Mesangial cell (primary cell): Measurements from ENCODE around the gene TRAPPC6A. TPM values are rescaled to one million over a fixed set of nuclear protein-coding genes. Genes with fewer than 3 reads are reported as not detected.

Experiments used
- total RNA-seq: library from RNA; depleted of rRNA; stranded (reverse); fragments of >200 nt; gene quantifications from 2 replicates; pipeline ENCODE4 v1.2.3, GENCODE V29; 2015

Gene TRAPPC6A
- total RNA-seq, result 7.8 and 52.2 TPM in 2 replicates

GRCh38 chr19:45177817-45178261 lies at the start of gene TRAPPC6A:
Gene TRAPPC6A (minus strand): TSS chr19:45178237. CDS start chr19:45178218, 19 bp downstream.

GRCh38 chr19:45178262-45179071 lies 430 bp upstream of the TRAPPC6A start, which contains the start of gene BLOC1S3:
Gene BLOC1S3 (plus strand): TSS chr19:45178784. CDS start chr19:45179297, 513 bp downstream.

DNA sequence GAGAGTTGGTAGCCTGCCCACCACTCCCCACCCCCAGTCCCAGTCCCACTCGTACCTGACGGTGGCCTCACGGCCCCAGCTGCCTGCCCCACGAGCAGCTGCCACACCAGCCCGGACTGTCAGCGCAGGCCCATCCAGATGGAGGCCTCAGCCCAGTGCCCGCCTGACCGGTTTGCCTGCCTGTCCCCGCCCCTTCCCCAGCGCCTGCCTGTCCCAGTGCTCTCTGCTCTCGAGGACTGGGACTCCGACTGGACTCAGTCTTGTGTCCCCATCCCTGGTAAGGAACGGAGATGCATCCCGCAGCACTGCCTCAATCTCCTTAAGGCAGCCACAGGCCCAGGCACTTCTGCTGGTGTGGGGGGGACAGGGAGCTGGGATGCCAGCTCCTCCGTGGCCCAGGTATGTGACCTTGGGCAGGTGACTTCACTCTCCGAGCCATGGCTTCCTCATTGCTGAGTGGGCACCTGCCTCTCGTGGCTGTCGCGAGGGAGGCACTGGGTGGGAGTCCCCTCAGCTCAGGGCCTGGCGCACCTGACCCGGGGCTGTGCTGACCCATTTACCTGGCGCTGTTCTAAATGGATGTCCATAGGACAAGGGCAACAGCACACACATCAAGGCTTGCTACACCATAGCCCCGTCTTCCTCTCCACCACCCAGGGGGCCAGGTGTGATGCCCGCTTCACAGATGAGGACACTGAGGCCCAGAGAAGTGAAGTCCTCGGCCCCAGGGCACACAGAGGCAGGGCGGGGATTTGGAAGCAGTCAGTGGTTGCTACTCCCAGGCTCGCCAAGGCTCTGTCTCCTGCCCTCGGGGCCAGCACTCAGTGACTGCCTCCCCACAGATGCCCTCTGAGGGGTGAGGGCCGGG lies 16.9 kb downstream of the TRAPPC6A start, which contains the start of gene NKPD1:
TSS of gene NKPD1 (minus strand) at position 113 of the 868 bp plus-strand sequence. CDS start 832 bp downstream, outside the sequence.

Other genes with a start within 250 kb of the TRAPPC6A start
- not detected in 2 replicates for gene APOC4, start 236.0 kb downstream of the TRAPPC6A start, total RNA-seq
- gene APOC2, start 232.2 kb downstream of the TRAPPC6A start, total RNA-seq, result not detected in 2 replicates
- gene CLPTM1, start 222.9 kb downstream of the TRAPPC6A start, total RNA-seq, result 127 and 130 TPM in 2 replicates
- gene RELB, start 176.8 kb downstream of the TRAPPC6A start, total RNA-seq, result 20.0 and 35.9 TPM in 2 replicates
- gene CLASRP, start 139.2 kb downstream of the TRAPPC6A start, total RNA-seq, result 16.6 and 28.5 TPM in 2 replicates
- gene ZNF296, start 101.8 kb downstream of the TRAPPC6A start, total RNA-seq, result 1.5 and 1.9 TPM in 2 replicates
- gene GEMIN7, start 99.0 kb downstream of the TRAPPC6A start, total RNA-seq, result 38.0 and 53.8 TPM in 2 replicates
- 46.3 and 64.8 TPM in 2 replicates for gene PPP1R37, start 85.1 kb downstream of the TRAPPC6A start, total RNA-seq
- under 0.01 and 0.25 TPM in 2 replicates for gene NKPD1, start 17.3 kb downstream of the TRAPPC6A start, total RNA-seq
- gene BLOC1S3, start 547 bp upstream of the TRAPPC6A start, total RNA-seq, result 6.5 and 8.5 TPM in 2 replicates
- 0.13 TPM in 1 of 2 replicates, not detected in the other for gene EXOC3L2, start 67.2 kb upstream of the TRAPPC6A start, total RNA-seq
- gene MARK4, start 73.0 kb upstream of the TRAPPC6A start, total RNA-seq, result 10.8 and 41.7 TPM in 2 replicates
- gene CKM, start 144.6 kb upstream of the TRAPPC6A start, total RNA-seq, result not detected in 2 replicates
- 1.3 and 2.2 TPM in 2 replicates for gene KLC3, start 162.5 kb upstream of the TRAPPC6A start, total RNA-seq
- gene ERCC2, start 192.3 kb upstream of the TRAPPC6A start, total RNA-seq, result 34.6 and 46.6 TPM in 2 replicates
- gene PPP1R13L, start 226.8 kb upstream of the TRAPPC6A start, total RNA-seq, result 23.8 and 31.1 TPM in 2 replicates
- gene POLR1G, start 228.4 kb upstream of the TRAPPC6A start, total RNA-seq, result 6.0 and 24.6 TPM in 2 replicates
- gene ERCC1, start 245.7 kb upstream of the TRAPPC6A start, total RNA-seq, result 97.6 and 131 TPM in 2 replicates